Esophagus squamous epithelium (tissue), 5 donors: ENCODE measurements around the gene STK32C. TPM values are rescaled to one million over a fixed set of nuclear protein-coding genes. Genes with fewer than 3 reads are reported as not detected.

ENCODE experiments used
- DNase-seq: peaks from one replicate; lab custom pipeline; 2025; lab: John Stamatoyannopoulos, UW
- H3K27ac ChIP-seq, 4 donors: fragments of 200-600 bp; sonication (generic); one replicate each; pipeline ENCODE4 v1.5.1; 2016 to 2019; ENCODE audit warnings: mild to moderate bottlenecking in 1 of 4
- H3K27me3 ChIP-seq, 4 donors: fragments of 200-600 bp; sonication (generic); 1 replicate in 3 of 4; 2 replicates in 1 of 4; pipeline versions ENCODE4 v1.5.1 to v1.6.0; 2017 to 2021; ENCODE audit warnings: antibody characterized with exemption in 1 of 4
- H3K36me3 ChIP-seq, 3 donors: fragments of 200-600 bp; sonication (generic); one replicate each; pipeline ENCODE4 v1.5.1; 2016 to 2019
- H3K4me1 ChIP-seq, 3 donors: fragments of 200-600 bp; sonication (generic); one replicate each; pipeline ENCODE4 v1.5.1; 2017 to 2019
- H3K4me3 ChIP-seq, 4 donors: fragments of 200-600 bp; sonication (generic); 1 replicate in 3 of 4; 2 replicates in 1 of 4; pipeline ENCODE4 v1.5.1; 2016 to 2019; ENCODE audit warnings: mild to moderate bottlenecking in 2 of 4, moderate library complexity in 1 of 4
- H3K9me3 ChIP-seq, 3 donors: fragments of 200-600 bp; sonication (generic); one replicate each; pipeline ENCODE4 v1.5.1; 2016 to 2019
- POLR2A ChIP-seq, 4 donors: fragments of 450-650 bp; IDR thresholded peaks; one replicate each; pipeline ENCODE4 v1.6.1; 2017; ENCODE audit warnings: antibody characterized with exemption in 4 of 4, mild to moderate bottlenecking in 4 of 4, moderate library complexity in 3 of 4
- WGBS, 2 donors: methylation state at CpG; one replicate each; pipeline ENCODE4 v1.1.5; 2018; 5-methylcytosine and 5-hydroxymethylcytosine counted together
- intact Hi-C: fragments of 100-400 bp; cut with DNase I; formaldehyde crosslinking; loops from one replicate; pipeline ENCODE4 v1.15.0; 2022
- total RNA-seq, 4 donors: library from RNA; depleted of rRNA; stranded (reverse); fragments of >200 nt; gene quantifications; one replicate each; pipeline ENCODE4 v1.1.0, GENCODE V29; 2016
- TF ChIP-seq, protein P1 (sequence below), 6 experiments: fragments of 450-650 bp in 4 of 6; fragments of 200-600 bp in 2 of 6; sonication (generic) in 2 of 6; IDR thresholded peaks; one replicate each; pipeline ENCODE4 v1.5.1; 2016 to 2019; ENCODE audit warnings: antibody characterized with exemption in 6 of 6, mild to moderate bottlenecking in 4 of 6, moderate library complexity in 4 of 6
- donor health status: DM: yes; HTN: yes; CAD: no.

The STK32C gene
- total RNA-seq, 4 donors from 2014 or later = 2.3 to 5.5 (median 2.6) TPM

- H3K4me1 ChIP-seq = peaks cover 19 to 37% (median 23%) of the 10 kb centered on the region in 3 donors
- H3K27ac ChIP-seq = no peak overlapping the region
- no peak for DNase-seq
- intact Hi-C loops = no loop called here
- no peaks in the 10 kb centered on the region for H3K36me3 ChIP-seq
- TF ChIP-seq, protein P1, sequence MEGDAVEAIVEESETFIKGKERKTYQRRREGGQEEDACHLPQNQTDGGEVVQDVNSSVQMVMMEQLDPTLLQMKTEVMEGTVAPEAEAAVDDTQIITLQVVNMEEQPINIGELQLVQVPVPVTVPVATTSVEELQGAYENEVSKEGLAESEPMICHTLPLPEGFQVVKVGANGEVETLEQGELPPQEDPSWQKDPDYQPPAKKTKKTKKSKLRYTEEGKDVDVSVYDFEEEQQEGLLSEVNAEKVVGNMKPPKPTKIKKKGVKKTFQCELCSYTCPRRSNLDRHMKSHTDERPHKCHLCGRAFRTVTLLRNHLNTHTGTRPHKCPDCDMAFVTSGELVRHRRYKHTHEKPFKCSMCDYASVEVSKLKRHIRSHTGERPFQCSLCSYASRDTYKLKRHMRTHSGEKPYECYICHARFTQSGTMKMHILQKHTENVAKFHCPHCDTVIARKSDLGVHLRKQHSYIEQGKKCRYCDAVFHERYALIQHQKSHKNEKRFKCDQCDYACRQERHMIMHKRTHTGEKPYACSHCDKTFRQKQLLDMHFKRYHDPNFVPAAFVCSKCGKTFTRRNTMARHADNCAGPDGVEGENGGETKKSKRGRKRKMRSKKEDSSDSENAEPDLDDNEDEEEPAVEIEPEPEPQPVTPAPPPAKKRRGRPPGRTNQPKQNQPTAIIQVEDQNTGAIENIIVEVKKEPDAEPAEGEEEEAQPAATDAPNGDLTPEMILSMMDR (IDR thresholded peaks at IDR 0.05) = no peak
- no peak for TF ChIP-seq POLR2A (IDR thresholded peaks at IDR 0.05)
- H3K9me3 ChIP-seq = no peaks in the 10 kb centered on the region
- H3K4me3 ChIP-seq = no peak overlapping the region
- H3K27me3 ChIP-seq = peaks cover 21 to 91% (median 23%) of the 10 kb centered on the region in 4 donors
- WGBS, 2 donors = 62% methylated on average over 5 to 8 of the region's 8 CpGs
Measured at GRCh38 chr10:132183046-132183445, 124.7 kb downstream of the STK32C start.

GRCh38 chr10:132182591-132182990 lies 125.2 kb downstream of the STK32C start:
- no peaks in the 10 kb centered on the region for H3K9me3 ChIP-seq
- intact Hi-C loops = no loop called here
- DNase-seq = no peak
- H3K36me3 ChIP-seq = no peaks in the 10 kb centered on the region
- H3K27ac ChIP-seq = no peak overlapping the region
- no peak overlapping the region for H3K4me3 ChIP-seq
- H3K27me3 ChIP-seq = peaks cover 17 to 91% (median 19%) of the 10 kb centered on the region in 4 donors
- peaks cover 16 to 32% (median 20%) of the 10 kb centered on the region in 3 donors for H3K4me1 ChIP-seq
- 49 to 79% methylated on average over 2 to 6 of the region's 7 CpGs for WGBS, 2 donors
- TF ChIP-seq, protein P1 (IDR thresholded peaks at IDR 0.05) = no peak
- TF ChIP-seq POLR2A (IDR thresholded peaks at IDR 0.05) = no peak

DNA sequence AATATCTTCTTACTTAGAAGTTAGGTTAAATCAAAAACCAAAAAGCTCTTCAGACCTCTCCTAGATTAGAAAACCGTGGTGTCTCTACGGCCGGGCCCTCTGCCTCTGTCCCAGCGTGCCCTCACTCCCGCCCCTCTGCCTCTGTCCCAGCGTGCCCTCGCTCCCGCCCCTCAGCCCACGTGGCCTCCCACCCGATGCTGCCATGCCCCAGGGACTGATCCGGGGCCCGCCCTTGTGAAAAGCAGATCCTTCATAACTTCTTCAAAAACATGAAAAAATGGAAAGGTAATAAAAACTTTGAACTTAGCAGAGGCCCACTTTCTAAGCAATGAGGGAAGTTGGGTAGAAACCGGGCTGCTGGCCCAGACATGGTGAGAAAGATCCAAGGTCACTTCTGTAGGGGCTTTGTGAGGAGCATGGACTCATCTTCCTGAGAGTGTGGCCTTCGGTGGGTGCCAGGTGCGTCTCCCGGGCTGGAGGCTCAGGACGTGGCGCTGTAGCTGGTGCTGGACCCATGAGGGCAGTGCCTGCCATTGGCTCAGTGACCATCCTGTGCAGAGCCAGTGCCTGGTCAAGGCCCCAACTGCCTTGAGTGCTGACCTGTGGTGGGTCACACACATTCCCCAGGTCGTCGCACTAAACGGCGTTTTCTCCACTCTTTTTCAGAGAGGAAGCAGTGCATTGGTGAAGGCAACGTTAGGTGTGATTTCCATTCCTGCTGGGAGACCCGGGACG lies 125.9 kb downstream of the STK32C start:
- Histone ChIP-seq H3K4me1 (peaks cover 12 to 25% (median 13%) of the 10 kb centered on the region in 3 donors), H3K4me3 (no peak overlapping the region), H3K9me3 (no peaks in the 10 kb centered on the region), H3K27me3 (peaks cover 11 to 91% (median 16%) of the 10 kb centered on the region in 4 donors), H3K36me3 (no peaks in the 10 kb centered on the region), H3K27ac (no peak overlapping the region)
- intact Hi-C loops = no loop called here
- 75 to 76% methylated on average over 9 to 18 of the region's 25 CpGs for WGBS, 2 donors
- TF ChIP-seq POLR2A (IDR thresholded peaks at IDR 0.05) = no peak
- TF ChIP-seq, protein P1 (IDR thresholded peaks at IDR 0.05) = no peak
- no peak for DNase-seq

DNA sequence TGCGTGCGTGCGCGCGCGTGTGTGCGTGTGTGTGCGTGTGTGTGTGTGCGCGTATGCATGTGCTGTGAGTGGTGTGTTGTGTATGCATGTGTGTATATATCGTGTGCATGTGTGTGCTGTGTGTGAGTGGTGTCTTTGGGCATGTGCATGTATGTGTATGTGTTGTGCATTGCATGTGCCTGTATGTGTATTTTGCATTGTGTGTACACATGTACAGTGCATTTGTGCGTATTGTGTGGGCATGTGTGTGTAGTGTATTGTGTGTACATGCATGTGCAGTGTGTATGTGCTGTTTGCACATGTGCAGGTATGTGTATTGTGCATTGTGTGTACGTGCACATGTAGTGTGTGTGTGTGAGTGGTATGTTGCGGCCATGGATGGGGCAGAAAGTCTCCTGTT lies 127.0 kb downstream of the STK32C start:
- no peaks in the 10 kb centered on the region for H3K36me3 ChIP-seq
- 38 to 91% methylated on average over 3 to 14 of the region's 14 CpGs for WGBS, 2 donors
- no peak overlapping the region for H3K4me3 ChIP-seq
- DNase-seq = no peak
- TF ChIP-seq POLR2A (IDR thresholded peaks at IDR 0.05) = no peak
- TF ChIP-seq, protein P1 (IDR thresholded peaks at IDR 0.05) = no peak
- no peaks in the 10 kb centered on the region for H3K9me3 ChIP-seq
- H3K27me3 ChIP-seq = peaks cover 2 to 91% (median 9%) of the 10 kb centered on the region in 4 donors
- intact Hi-C loops = no loop called here
- H3K4me1 ChIP-seq = peaks cover 3 to 23% (median 4%) of the 10 kb centered on the region in 3 donors
- no peak overlapping the region for H3K27ac ChIP-seq
